Mesothelial cell of epicardium (in vitro differentiated cells): ENCODE data around the gene RNU1-1. TPM values are rescaled to one million over a fixed set of nuclear protein-coding genes. Genes with fewer than 3 reads are reported as not detected.

ENCODE experiments used
- DNase-seq, 2 experiments: peaks; one replicate each; pipeline ENCODE4 v3.0.0; 2021; ENCODE audit warnings: low spot score in 2 of 2; ENCODE audit not compliant: unreplicated experiment in 2 of 2
- H3K27ac Mint-ChIP-seq: 2 replicates; pipeline ENCODE4 v1.8.0; 2021; ENCODE audit warnings: mixed read lengths
- H3K27me3 Mint-ChIP-seq: 2 replicates; pipeline ENCODE4 v1.8.0; 2021; ENCODE audit warnings: low read depth, mixed read lengths
- H3K36me3 Mint-ChIP-seq: 2 replicates; pipeline ENCODE4 v1.8.0; 2021; ENCODE audit warnings: mixed read lengths
- H3K4me1 Mint-ChIP-seq: 2 replicates; pipeline ENCODE4 v1.8.0; 2021; ENCODE audit warnings: mixed read lengths
- H3K4me3 Mint-ChIP-seq: 2 replicates; pipeline ENCODE4 v1.8.0; 2021; ENCODE audit warnings: mild to moderate bottlenecking, moderate library complexity, mixed read lengths
- H3K9me3 Mint-ChIP-seq: 2 replicates; pipeline ENCODE4 v1.8.0; 2021; ENCODE audit warnings: mixed read lengths
- total RNA-seq: library from RNA; stranded (reverse); gene quantifications from 3 replicates; pipeline ENCODE4 v1.2.1, GENCODE V29; 2021
- TF ChIP-seq, protein P1 (sequence below): fragments of 200-600 bp; sonication (generic); IDR thresholded peaks from one replicate; pipeline ENCODE4 v1.5.0; 2021; ENCODE audit warnings: antibody characterized with exemption; ENCODE audit not compliant: unreplicated experiment

RNU1-1 gene
- total RNA-seq, 1 donor from 2014 or later: 3,945 TPM

DNA sequence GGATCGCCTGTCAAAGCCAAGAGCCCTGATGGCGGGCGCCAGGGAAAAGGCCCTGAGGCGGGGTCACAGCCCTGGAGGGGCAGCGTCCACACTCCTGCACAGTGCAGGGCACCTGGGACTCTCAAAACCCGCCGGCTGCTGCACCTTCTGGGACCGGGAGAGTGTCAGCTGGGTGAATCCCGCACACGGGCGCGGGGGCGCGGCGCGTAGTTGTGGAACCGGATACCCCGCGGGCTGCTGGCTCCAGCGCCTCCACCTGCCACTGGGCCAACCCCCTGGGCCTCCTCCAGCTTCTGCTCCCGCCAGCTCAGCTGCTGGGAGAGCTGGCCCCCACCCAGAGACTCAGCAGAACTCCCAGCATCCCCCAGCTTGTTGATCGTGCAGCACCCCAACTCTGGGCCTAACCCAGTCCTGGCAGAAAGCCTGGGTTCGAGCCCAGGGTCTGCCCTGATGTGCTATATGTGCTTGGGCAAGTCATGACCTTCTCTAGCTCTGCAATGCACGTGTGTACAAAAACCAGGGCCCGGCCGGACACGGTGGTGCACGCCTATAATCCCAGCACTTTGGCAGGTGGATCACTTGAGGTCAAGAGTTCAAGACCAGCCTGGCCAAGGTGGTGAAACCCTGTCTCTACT lies 39.8 kb downstream of the RNU1-1 start:
- H3K27me3 Mint-ChIP-seq: no peaks in the 10 kb centered on the region
- no peaks in the 10 kb centered on the region for H3K4me1 Mint-ChIP-seq
- TF ChIP-seq, protein P1, sequence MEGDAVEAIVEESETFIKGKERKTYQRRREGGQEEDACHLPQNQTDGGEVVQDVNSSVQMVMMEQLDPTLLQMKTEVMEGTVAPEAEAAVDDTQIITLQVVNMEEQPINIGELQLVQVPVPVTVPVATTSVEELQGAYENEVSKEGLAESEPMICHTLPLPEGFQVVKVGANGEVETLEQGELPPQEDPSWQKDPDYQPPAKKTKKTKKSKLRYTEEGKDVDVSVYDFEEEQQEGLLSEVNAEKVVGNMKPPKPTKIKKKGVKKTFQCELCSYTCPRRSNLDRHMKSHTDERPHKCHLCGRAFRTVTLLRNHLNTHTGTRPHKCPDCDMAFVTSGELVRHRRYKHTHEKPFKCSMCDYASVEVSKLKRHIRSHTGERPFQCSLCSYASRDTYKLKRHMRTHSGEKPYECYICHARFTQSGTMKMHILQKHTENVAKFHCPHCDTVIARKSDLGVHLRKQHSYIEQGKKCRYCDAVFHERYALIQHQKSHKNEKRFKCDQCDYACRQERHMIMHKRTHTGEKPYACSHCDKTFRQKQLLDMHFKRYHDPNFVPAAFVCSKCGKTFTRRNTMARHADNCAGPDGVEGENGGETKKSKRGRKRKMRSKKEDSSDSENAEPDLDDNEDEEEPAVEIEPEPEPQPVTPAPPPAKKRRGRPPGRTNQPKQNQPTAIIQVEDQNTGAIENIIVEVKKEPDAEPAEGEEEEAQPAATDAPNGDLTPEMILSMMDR: no peak
- H3K36me3 Mint-ChIP-seq: peaks cover 27% of the 10 kb centered on the region
- no peaks in the 10 kb centered on the region for H3K9me3 Mint-ChIP-seq
- H3K27ac Mint-ChIP-seq: no peak overlapping the region
- H3K4me3 Mint-ChIP-seq: no peak overlapping the region
- no peak for DNase-seq

DNA sequence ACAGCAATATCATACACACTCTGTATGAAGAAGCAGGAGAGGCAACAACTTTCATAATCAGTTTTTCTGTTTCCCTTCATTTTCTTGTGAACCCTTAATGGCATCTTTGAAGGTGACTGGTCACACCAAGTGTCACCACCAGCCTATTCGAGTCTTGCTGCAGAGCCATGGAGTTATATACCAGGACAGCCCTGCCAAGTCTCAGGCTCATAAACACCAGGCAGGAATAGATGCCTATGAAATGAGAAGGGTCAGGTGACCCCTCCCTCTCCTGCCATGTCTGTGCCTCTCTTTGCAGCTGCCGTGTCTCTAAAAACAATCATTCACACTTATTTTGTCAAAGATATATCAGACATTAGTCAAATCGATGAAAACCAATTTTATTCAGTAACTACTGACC lies 45.5 kb downstream of the RNU1-1 start:
- H3K9me3 Mint-ChIP-seq: no peaks in the 10 kb centered on the region
- no peaks in the 10 kb centered on the region for H3K4me1 Mint-ChIP-seq
- TF ChIP-seq, protein P1: no peak
- DNase-seq: no peak
- H3K27me3 Mint-ChIP-seq: no peaks in the 10 kb centered on the region
- peaks cover 38% of the 10 kb centered on the region for H3K36me3 Mint-ChIP-seq
- H3K27ac Mint-ChIP-seq: no peak overlapping the region
- H3K4me3 Mint-ChIP-seq: no peak overlapping the region

DNA sequence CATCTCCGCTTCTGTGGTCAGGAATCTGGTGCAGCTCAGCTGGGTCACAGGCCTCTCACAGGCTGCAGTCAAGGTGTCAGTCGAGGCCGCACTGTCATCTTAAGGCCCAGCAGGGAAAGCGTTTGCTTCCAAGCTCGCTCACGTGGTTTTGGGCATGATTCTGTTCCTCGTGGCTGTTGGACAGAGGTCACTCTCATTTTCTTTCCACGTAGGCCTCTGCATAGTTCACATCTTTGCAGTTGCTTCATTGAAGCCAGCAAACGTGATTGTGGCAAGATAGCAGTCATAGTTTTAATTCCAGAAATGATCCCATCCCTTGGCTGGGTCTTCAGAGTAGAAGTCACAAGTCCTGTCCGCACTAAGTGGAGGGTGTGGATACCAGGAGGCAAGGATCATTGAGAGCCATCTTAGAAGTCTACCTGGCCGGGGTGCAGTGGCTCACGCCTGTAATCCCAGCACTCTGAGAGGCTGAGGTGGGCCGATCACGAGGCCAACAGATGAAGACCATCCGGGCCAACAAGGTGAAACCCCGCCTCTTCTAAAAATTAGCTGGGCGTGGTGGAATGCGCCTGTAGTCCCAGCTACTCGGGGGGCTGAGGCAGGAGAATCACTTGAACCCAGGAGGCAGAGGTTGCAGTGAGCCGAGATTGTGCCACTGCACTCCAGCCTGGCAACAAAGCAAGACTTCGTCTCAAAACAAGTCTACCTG lies 49.0 kb downstream of the RNU1-1 start:
- TF ChIP-seq, protein P1: no peak
- Mint-ChIP-seq H3K27me3 (no peaks in the 10 kb centered on the region), H3K9me3 (no peaks in the 10 kb centered on the region), H3K4me3 (no peak overlapping the region), H3K27ac (no peak overlapping the region), H3K36me3 (peaks cover 40% of the 10 kb centered on the region), H3K4me1 (no peaks in the 10 kb centered on the region)
- DNase-seq: no peak

Other genes starting within 250 kb of the RNU1-1 start
- gene FBXO42, start 161.8 kb downstream of the RNU1-1 start, total RNA-seq: 24.4 to 28.8 TPM (median 25.5 TPM) in 3 replicates
- 116 to 121 TPM (median 119 TPM) in 3 replicates for gene SZRD1, start 147.0 kb downstream of the RNU1-1 start, total RNA-seq
- gene SPATA21, start 76.9 kb downstream of the RNU1-1 start, total RNA-seq: 0.16 to 0.20 TPM in 2 of 3 replicates, not detected in the other
- 43.7 to 46.7 TPM (median 44.1 TPM) in 3 replicates for gene NECAP2, start 73.6 kb downstream of the RNU1-1 start, total RNA-seq
- gene NBPF1, start 99.3 kb upstream of the RNU1-1 start, total RNA-seq: 74.5 to 86.3 TPM (median 79.1 TPM) in 3 replicates
- 3,774 to 3,945 TPM (median 3,937 TPM) in 3 replicates for gene RNU1-3, start 152.7 kb upstream of the RNU1-1 start, total RNA-seq
- gene RNU1-4, start 226.2 kb upstream of the RNU1-1 start, total RNA-seq: 3,774 to 3,945 TPM (median 3,937 TPM) in 3 replicates